H1 (cell line): ENCODE measurements around the gene NCOA1.

Experiments
- CBX8 ChIP-seq: fragments of 300-800, 300-1000 bp; sonication (generic); IDR thresholded peaks from 2 replicates; pipeline ENCODE4 v1.7.1; 2016; ENCODE audit warnings: low read depth, low read length, borderline replicate concordance
- CHD2 ChIP-seq: IDR thresholded peaks from 2 replicates; pipeline ENCODE4 v1.6.1; 2012; ENCODE audit warnings: low read length, improper control_type of control experiment
- EZH2 ChIP-seq: fragments of 200-600 bp; sonication (generic); IDR thresholded peaks from 2 replicates; pipeline ENCODE4 v1.7.1; 2012; ENCODE audit warnings: low read depth, mild to moderate bottlenecking, moderate library complexity, low read length, inconsistent platforms; ENCODE audit not compliant: severe bottlenecking
- GABPA ChIP-seq: IDR thresholded peaks from 2 replicates; pipeline ENCODE4 v1.6.1; 2011; ENCODE audit warnings: mild to moderate bottlenecking, low read length, moderate library complexity, borderline replicate concordance; ENCODE audit not compliant: insufficient read depth
- MAFK ChIP-seq: IDR thresholded peaks from 2 replicates; pipeline ENCODE4 v1.6.1; 2012; ENCODE audit warnings: low read depth, mild to moderate bottlenecking, improper control_type of control experiment, low read length
- POLR2A ChIP-seq, 2 experiments: IDR thresholded peaks; 1 replicate in 1 of 2; 2 replicates in 1 of 2; pipeline ENCODE4 v1.6.1; 2011; ENCODE audit warnings: low read depth in 2 of 2, low read length in 2 of 2, mild to moderate bottlenecking in 2 of 2; ENCODE audit errors: control extremely low read depth in 1 of 2
- RAD21 ChIP-seq, 2 experiments: IDR thresholded peaks in 1 of 2; conservative IDR thresholded peaks in 1 of 2; 2 replicates each; pipeline ENCODE4 v1.6.1; 2011; ENCODE audit warnings: low read depth in 2 of 2, low read length in 2 of 2, improper control_type of control experiment in 1 of 2, inconsistent platforms in 1 of 2, mild to moderate bottlenecking in 1 of 2, moderate library complexity in 1 of 2
- RNF2 ChIP-seq: fragments of 200-900, 300-1000 bp; sonication (generic); IDR thresholded peaks from 2 replicates; pipeline ENCODE4 v1.7.1; 2016; ENCODE audit warnings: borderline replicate concordance, low read depth, mild to moderate bottlenecking, antibody characterized with exemption, low read length; ENCODE audit not compliant: poor library complexity, severe bottlenecking; ENCODE audit errors: missing control alignments
- SP1 ChIP-seq: IDR thresholded peaks from 2 replicates; pipeline ENCODE4 v1.6.1; 2011; ENCODE audit warnings: low read depth, low read length
- SUZ12 ChIP-seq: fragments of 200-600 bp; sonication (generic); IDR thresholded peaks from 2 replicates; pipeline ENCODE4 v1.6.1; 2012; ENCODE audit warnings: mild to moderate bottlenecking, inconsistent platforms, low read length, moderate library complexity, mixed read lengths
- TCF12 ChIP-seq: IDR thresholded peaks from 2 replicates; pipeline ENCODE4 v1.6.1; 2011; ENCODE audit warnings: low read depth, mild to moderate bottlenecking, low read length
- TEAD4 ChIP-seq: IDR thresholded peaks from 2 replicates; pipeline ENCODE4 v1.6.1; 2012; ENCODE audit warnings: low read depth, low read length, inconsistent platforms, mixed read lengths
- ZNF274 ChIP-seq: IDR thresholded peaks from 2 replicates; pipeline ENCODE4 v1.7.0; 2012; ENCODE audit warnings: low read length, borderline replicate concordance; ENCODE audit errors: extremely low read depth
- TF ChIP-seq, protein P1 (sequence below), 3 experiments: IDR thresholded peaks; 1 replicate in 2 of 3; 2 replicates in 1 of 3; pipeline versions ENCODE4 v1.5.1 to v1.6.1; 2011; ENCODE audit warnings: low read length in 3 of 3, mild to moderate bottlenecking in 3 of 3, inconsistent platforms in 2 of 3, low read depth in 1 of 3, moderate library complexity in 1 of 3; ENCODE audit not compliant: insufficient read depth in 1 of 3; ENCODE audit errors: control extremely low read depth in 1 of 3

- TF ChIP-seq, protein P1, sequence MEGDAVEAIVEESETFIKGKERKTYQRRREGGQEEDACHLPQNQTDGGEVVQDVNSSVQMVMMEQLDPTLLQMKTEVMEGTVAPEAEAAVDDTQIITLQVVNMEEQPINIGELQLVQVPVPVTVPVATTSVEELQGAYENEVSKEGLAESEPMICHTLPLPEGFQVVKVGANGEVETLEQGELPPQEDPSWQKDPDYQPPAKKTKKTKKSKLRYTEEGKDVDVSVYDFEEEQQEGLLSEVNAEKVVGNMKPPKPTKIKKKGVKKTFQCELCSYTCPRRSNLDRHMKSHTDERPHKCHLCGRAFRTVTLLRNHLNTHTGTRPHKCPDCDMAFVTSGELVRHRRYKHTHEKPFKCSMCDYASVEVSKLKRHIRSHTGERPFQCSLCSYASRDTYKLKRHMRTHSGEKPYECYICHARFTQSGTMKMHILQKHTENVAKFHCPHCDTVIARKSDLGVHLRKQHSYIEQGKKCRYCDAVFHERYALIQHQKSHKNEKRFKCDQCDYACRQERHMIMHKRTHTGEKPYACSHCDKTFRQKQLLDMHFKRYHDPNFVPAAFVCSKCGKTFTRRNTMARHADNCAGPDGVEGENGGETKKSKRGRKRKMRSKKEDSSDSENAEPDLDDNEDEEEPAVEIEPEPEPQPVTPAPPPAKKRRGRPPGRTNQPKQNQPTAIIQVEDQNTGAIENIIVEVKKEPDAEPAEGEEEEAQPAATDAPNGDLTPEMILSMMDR (IDR thresholded peaks at IDR 0.05; ENCODE audit: control extremely low read depth in 1 of 3, insufficient read depth in 1 of 3, low read depth in 1 of 3, low read length in 3 of 3): no peak
- TF ChIP-seq RNF2: no peak
- no peak for TF ChIP-seq GABPA
- TF ChIP-seq SP1: no peak
- no peak for TF ChIP-seq RAD21 (IDR thresholded peaks at IDR 0.05 in 1 of 2, conservative IDR thresholded peaks at IDR 0.05 in 1 of 2; ENCODE audit: low read depth in 2 of 2, low read length in 2 of 2)
- TF ChIP-seq TEAD4: no peak
- no peak for TF ChIP-seq EZH2
- no peak for TF ChIP-seq SUZ12
- no peak for TF ChIP-seq POLR2A (IDR thresholded peaks at IDR 0.05; ENCODE audit: control extremely low read depth in 1 of 2, low read depth in 2 of 2, low read length in 2 of 2)
- TF ChIP-seq CHD2: no peak
- TF ChIP-seq TCF12: no peak
- no peak for TF ChIP-seq MAFK
- no peak for TF ChIP-seq CBX8
- no peak for TF ChIP-seq ZNF274
These were observed 226.4 kb downstream of the NCOA1 start for GRCh38 chr2:24717263-24717951.
